ENCODE results near the gene NHSL1.

- no peak for TF ChIP-seq CTCF (IDR thresholded peaks at IDR 0.05; ENCODE audit: insufficient read depth, low read length, poor library complexity, severe bottlenecking)
- no peak for TF ChIP-seq EZH2phosphoT487 (conservative IDR thresholded peaks at IDR 0.05; ENCODE audit: low read length)
Measured at GRCh38 chr6:138403324-138403800, 95.9 kb downstream of the NHSL1 start.
